Panc1 (cell line): ENCODE data around the gene KRT7.
A peak's percentile ranks its signal among the peaks of the same experiment; 100 is the strongest.

Experiments used
- CTCF ChIP-seq: fragments of 450-650 bp; IDR thresholded peaks from 2 replicates; pipeline ENCODE4 v1.5.1; 2017; ENCODE audit warnings: mild to moderate bottlenecking
- POLR2AphosphoS5 ChIP-seq: IDR thresholded peaks from 2 replicates; pipeline ENCODE4 v1.6.1; 2012; ENCODE audit warnings: mild to moderate bottlenecking, low read depth, low read length, moderate library complexity
- REST ChIP-seq, 2 experiments: IDR thresholded peaks; 2 replicates each; pipeline ENCODE4 v1.6.1; 2011 to 2012; ENCODE audit warnings: low read depth in 2 of 2, control low read depth in 1 of 2, low read length in 1 of 2, mild to moderate bottlenecking in 1 of 2, moderate library complexity in 1 of 2; ENCODE audit not compliant: insufficient read depth in 1 of 2
- SIN3A ChIP-seq: IDR thresholded peaks from 2 replicates; pipeline ENCODE4 v1.6.1; 2012; ENCODE audit warnings: low read depth, mild to moderate bottlenecking, low read length, moderate library complexity, borderline replicate concordance; ENCODE audit not compliant: insufficient read depth
- TCF7L2 ChIP-seq: IDR thresholded peaks from 2 replicates; pipeline ENCODE4 v1.6.1; 2011; ENCODE audit warnings: mild to moderate bottlenecking, low read depth, low read length, inconsistent platforms

GRCh38 chr12:52257074-52257551 is 24.1 kb downstream of the KRT7 start:
- TF ChIP-seq CTCF (no peak), SIN3A (no peak), TCF7L2 (peak; percentile 1; the same call in 1 of the 2 replicates), POLR2AphosphoS5 (no peak), REST (IDR thresholded peaks at IDR 0.05; ENCODE audit: insufficient read depth in 1 of 2, low read depth in 2 of 2, low read length in 1 of 2) (no peak)
